ENCODE data around the gene BEST1. TPM values are rescaled to one million over a fixed set of nuclear protein-coding genes. Genes with fewer than 3 reads are reported as not detected.

Gene BEST1
- total and polyA plus RNA-seq, 2 of the 13 experiments (the other 11 are each of a cell fraction or from before 2014, with no cell fraction given): 0.09 to 0.65 TPM

DNA sequence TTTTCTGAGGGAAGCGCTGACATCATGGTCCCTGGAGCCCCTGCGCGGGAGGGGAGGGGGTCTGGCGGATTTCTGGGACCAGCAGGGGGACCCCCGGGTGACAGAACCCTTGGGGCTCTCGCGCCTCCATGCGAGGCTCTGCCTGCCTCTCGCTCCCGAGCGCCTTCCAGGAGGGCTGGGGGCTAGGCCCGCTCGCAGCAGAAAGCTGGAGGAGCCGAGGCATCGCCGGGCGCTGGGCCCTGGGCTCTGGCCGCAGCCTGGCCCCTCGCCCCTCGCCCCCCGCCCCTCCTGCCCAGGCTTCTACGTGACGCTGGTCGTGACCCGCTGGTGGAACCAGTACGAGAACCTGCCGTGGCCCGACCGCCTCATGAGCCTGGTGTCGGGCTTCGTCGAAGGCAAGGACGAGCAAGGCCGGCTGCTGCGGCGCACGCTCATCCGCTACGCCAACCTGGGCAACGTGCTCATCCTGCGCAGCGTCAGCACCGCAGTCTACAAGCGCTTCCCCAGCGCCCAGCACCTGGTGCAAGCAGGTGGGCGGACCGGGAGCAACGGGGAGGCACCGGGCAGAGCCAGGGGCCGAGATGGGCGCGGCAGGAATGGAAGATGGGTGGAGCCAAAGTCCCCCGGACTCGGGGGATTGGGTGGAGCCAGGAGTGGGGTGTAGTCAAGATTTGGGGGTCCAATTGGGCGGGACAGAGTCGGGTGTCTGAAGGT is 5.4 kb downstream of the BEST1 start:
- DNase-seq (ENCODE audit: low spot score): no peak
- TF ChIP-seq MZF1 (CRISPR knock-in tag; IDR thresholded peaks at IDR 0.05; ENCODE audit: borderline replicate concordance) (no peak), NCOA2 (CRISPR knock-in tag; IDR thresholded peaks at IDR 0.05) (no peak), ZNF550 (CRISPR knock-in tag; IDR thresholded peaks at IDR 0.05; ENCODE audit: borderline replicate concordance) (no peak), SUZ12 (IDR thresholded peaks at IDR 0.05; ENCODE audit: low read depth, low read length) (no peak), NFYC (CRISPR knock-in tag; IDR thresholded peaks at IDR 0.05) (no peak), ZFP36 (IDR thresholded peaks at IDR 0.05; ENCODE audit: borderline replicate concordance, low read depth, low read length, partially characterized antibody) (no peak), WIZ (CRISPR knock-in tag; IDR thresholded peaks at IDR 0.05) (no peak), ZNF878 (CRISPR knock-in tag; IDR thresholded peaks at IDR 0.05) (no peak), ATAD3A (CRISPR knock-in tag; IDR thresholded peaks at IDR 0.05) (no peak), ZNF501 (CRISPR knock-in tag; IDR thresholded peaks at IDR 0.05) (no peak), ZNF253 (CRISPR knock-in tag; IDR thresholded peaks at IDR 0.05; ENCODE audit: borderline replicate concordance) (no peak), ZNF557 (CRISPR knock-in tag; IDR thresholded peaks at IDR 0.05) (no peak), ZNF556 (CRISPR knock-in tag; IDR thresholded peaks at IDR 0.05; ENCODE audit: borderline replicate concordance) (no peak), ETV5 (CRISPR knock-in tag; IDR thresholded peaks at IDR 0.05; ENCODE audit: borderline replicate concordance) (no peak), RELA (CRISPR knock-in tag; IDR thresholded peaks at IDR 0.05) (no peak), NFIC (IDR thresholded peaks at IDR 0.05; ENCODE audit: low read length) (no peak), CEBPG (CRISPR knock-in tag; IDR thresholded peaks at IDR 0.05) (no peak), ZNF569 (CRISPR knock-in tag; IDR thresholded peaks at IDR 0.05; ENCODE audit: borderline replicate concordance) (no peak)
- H3K4me2 ChIP-seq (ENCODE audit: low read depth, low read length): peak overlapping the region; percentile 62
- H2AFZ ChIP-seq (ENCODE audit: low read length): no peak overlapping the region
- no peaks in the 10 kb centered on the region for H3K36me3 ChIP-seq (replicated peaks in 1 of 2; ENCODE audit: control insufficient read depth in 1 of 2, insufficient read depth in 2 of 2, low read length in 2 of 2)
- peak overlapping the region in 2 of 3 experiments; percentile 2 to 56; a peak in 2 of 6 replicates for H3K4me3 ChIP-seq (replicated peaks in 1 of 3; ENCODE audit: insufficient read depth in 1 of 3, low read depth in 2 of 3, low read length in 3 of 3)
- H3K27me3 ChIP-seq (ENCODE audit: control insufficient read depth in 1 of 2, insufficient read depth in 2 of 2, low read length in 2 of 2): no peaks in the 10 kb centered on the region
- H3K27ac ChIP-seq (ENCODE audit: extremely low read length, insufficient read depth, low read length): no peak overlapping the region
- no TSS peak for BruUV-seq (replicated peaks)
- no peaks in the 10 kb centered on the region for H3K9me3 ChIP-seq (ENCODE audit: low read length)
- intact Hi-C loops (cut with micrococcal nuclease; ENCODE audit: unreplicated experiment): no loop called here
- 87% methylated on average over 33 of the region's 56 CpGs for WGBS (ENCODE audit: low lambda C conversion rate)
- no peak for FAIRE-seq
- H4K20me1 ChIP-seq (ENCODE audit: insufficient read depth, low read length): no peaks in the 10 kb centered on the region
- peaks cover 17% of the 10 kb centered on the region for H3K4me1 ChIP-seq (ENCODE audit: insufficient read depth, low read length)
- ChIA-PET CTCF (ENCODE audit: low intra/inter-chr PET ratio, low total read pairs) (interaction anchor here (1.2 kb wide), 1 partner anchor 127 kb away, joined by 3 read pairs; no protein-coding TSS in a partner anchor), POLR2A (interaction anchor here (0.8 to 10.3 kb wide), 11 partner anchors 8 to 168 kb away, joined by 3 to 138 read pairs (median 4); partner anchors contain the start of gene FTH1)
- no peak for ATAC-seq
- no peak overlapping the region for H3K9ac ChIP-seq (ENCODE audit: insufficient read depth, low read depth, low read length)
- no peaks in the 10 kb centered on the region for H3K79me2 ChIP-seq (ENCODE audit: insufficient read depth, low read length)
- in situ Hi-C loops (cut with HindIII; ENCODE audit: extremely low pct_ligation_motif_present, low pct_unique_long_range_greater_than_20kb): no loop called here
